H1 (cell line): ENCODE measurements around the gene BCL2L12. TPM values are rescaled to one million over a fixed set of nuclear protein-coding genes. Genes with fewer than 3 reads are reported as not detected.
A peak's percentile ranks its signal among the peaks of the same experiment; 100 is the strongest.

Experiments
- CEBPB ChIP-seq: IDR thresholded peaks from 2 replicates; pipeline ENCODE4 v1.6.1; 2012; ENCODE audit warnings: low read depth, low read length
- EP300 ChIP-seq, 2 experiments: IDR thresholded peaks; 1 replicate in 1 of 2; 2 replicates in 1 of 2; pipeline ENCODE4 v1.6.1; 2011 to 2012; ENCODE audit warnings: low read depth in 2 of 2, low read length in 2 of 2, mild to moderate bottlenecking in 2 of 2, borderline replicate concordance in 1 of 2, inconsistent platforms in 1 of 2, moderate library complexity in 1 of 2
- HDAC6 ChIP-seq: IDR thresholded peaks from one replicate; pipeline ENCODE4 v1.7.1; 2012; ENCODE audit warnings: low read depth, mild to moderate bottlenecking, inconsistent platforms, low read length, moderate library complexity
- NANOG ChIP-seq: IDR thresholded peaks from 2 replicates; pipeline ENCODE4 v1.6.1; 2011; ENCODE audit warnings: low read length, low read depth, mild to moderate bottlenecking, inconsistent platforms; ENCODE audit not compliant: insufficient read depth, poor library complexity, severe bottlenecking
- POLR2A ChIP-seq, 2 experiments: IDR thresholded peaks; 1 replicate in 1 of 2; 2 replicates in 1 of 2; pipeline ENCODE4 v1.6.1; 2011; ENCODE audit warnings: low read depth in 2 of 2, low read length in 2 of 2, mild to moderate bottlenecking in 2 of 2; ENCODE audit errors: control extremely low read depth in 1 of 2
- POLR2AphosphoS5 ChIP-seq: IDR thresholded peaks from 2 replicates; pipeline ENCODE4 v1.6.1; 2011; ENCODE audit warnings: low read depth, low read length
- RAD21 ChIP-seq, 2 experiments: IDR thresholded peaks in 1 of 2; conservative IDR thresholded peaks in 1 of 2; 2 replicates each; pipeline ENCODE4 v1.6.1; 2011; ENCODE audit warnings: low read depth in 2 of 2, low read length in 2 of 2, improper control_type of control experiment in 1 of 2, inconsistent platforms in 1 of 2, mild to moderate bottlenecking in 1 of 2, moderate library complexity in 1 of 2
- SIN3A ChIP-seq, 2 experiments: IDR thresholded peaks in 1 of 2; conservative IDR thresholded peaks in 1 of 2; 2 replicates each; pipeline ENCODE4 v1.6.1; 2011 to 2012; ENCODE audit warnings: low read length in 2 of 2, improper control_type of control experiment in 1 of 2, low read depth in 1 of 2, mild to moderate bottlenecking in 1 of 2
- TAF1 ChIP-seq: IDR thresholded peaks from 2 replicates; pipeline ENCODE4 v1.6.1; 2011; ENCODE audit warnings: mild to moderate bottlenecking, low read depth, low read length
- polyA plus RNA-seq, 7 experiments: library from polyadenylated mRNA; depleted of rRNA in 3 of 7; stranded (reverse) in 5 of 7; unstranded in 2 of 7; fragments of >200 nt in 5 of 7; fragments of 200-250 nt in 2 of 7; gene quantifications; 1 replicate in 5 of 7; 2 replicates in 1 of 7; 4 replicates in 1 of 7; pipeline versions ENCODE4 v1.2.1 to v1.2.3, GENCODE V29; 2011 to 2013; ENCODE audit warnings: missing spikeins in 2 of 7, mixed read lengths in 2 of 7
- total RNA-seq: library from RNA; stranded (reverse); fragmentation: NEBNext Ultra II Directional; extraction: Animal tissue kit (Norgen Biotek cat#: 25700); gene quantifications from 2 replicates; pipeline ENCODE4 v1.2.1, GENCODE V29; 2021
- TF ChIP-seq, protein P1 (sequence below): IDR thresholded peaks from 2 replicates; pipeline ENCODE4 v1.6.1; 2012; ENCODE audit warnings: inconsistent platforms
- TF ChIP-seq, protein P2 (sequence below): IDR thresholded peaks from 2 replicates; pipeline ENCODE4 v1.6.1; 2012; ENCODE audit warnings: low read length, inconsistent platforms
- TF ChIP-seq, protein P3 (sequence below): IDR thresholded peaks from 2 replicates; pipeline ENCODE4 v1.6.1; 2011; ENCODE audit warnings: low read depth, mild to moderate bottlenecking, low read length; ENCODE audit not compliant: insufficient read depth

The BCL2L12 gene
- total and polyA plus RNA-seq, 2 of the 8 experiments (the other 6 are each of a cell fraction or from before 2014, with no cell fraction given): 126 to 209 TPM

DNA sequence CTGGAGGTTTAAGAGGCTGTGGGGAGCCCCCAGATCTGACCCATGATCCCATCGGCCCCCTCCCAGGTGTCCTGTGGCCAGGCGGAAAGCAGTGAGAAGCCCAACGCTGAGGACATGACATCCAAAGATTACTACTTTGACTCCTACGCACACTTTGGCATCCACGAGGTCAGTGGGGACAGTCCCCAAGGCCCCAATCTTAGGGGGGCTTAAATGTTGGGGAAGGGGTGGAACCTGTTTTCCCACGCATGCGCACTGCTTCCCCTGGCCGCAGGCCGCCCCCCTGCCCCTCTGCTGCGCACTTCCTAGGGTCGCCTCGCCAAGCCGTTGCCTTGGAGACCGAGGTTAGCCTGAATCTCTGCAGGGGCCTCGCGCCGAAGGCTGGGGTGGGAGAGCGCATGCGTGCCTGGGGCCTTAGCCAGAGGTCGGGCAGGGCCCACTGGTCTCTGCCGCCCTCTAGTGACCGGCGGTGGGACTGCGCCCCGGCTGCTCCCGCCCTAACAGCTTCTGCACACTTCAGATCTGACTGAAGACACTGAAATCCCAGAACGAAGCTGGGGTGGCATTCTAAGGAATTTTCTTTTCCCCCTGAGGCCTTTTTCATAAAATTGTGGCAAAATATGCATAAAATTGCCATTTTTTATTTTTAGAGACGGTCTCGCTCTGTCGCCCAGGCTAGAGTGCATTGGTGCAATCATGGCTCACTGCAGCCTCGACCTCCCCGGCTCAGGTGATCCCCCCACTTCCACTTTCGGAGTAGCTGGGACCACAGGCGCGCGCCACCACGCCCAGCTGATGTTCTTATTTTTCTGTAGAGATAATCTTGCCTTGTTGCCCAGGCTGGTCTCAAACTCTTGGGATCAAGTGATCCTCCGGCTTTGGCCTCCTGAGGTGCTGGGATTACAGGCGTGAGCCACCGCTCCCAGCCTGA, 15.0 kb downstream of the BCL2L12 start (continued):
- TF ChIP-seq SIN3A (conservative IDR thresholded peaks at IDR 0.05 in 1 of 2, IDR thresholded peaks at IDR 0.05 in 1 of 2; ENCODE audit: low read depth in 1 of 2, low read length in 2 of 2): peak; percentile 47 to 88; a peak in 3 of 4 replicates
- no peak for TF ChIP-seq NANOG
- TF ChIP-seq, protein P1, sequence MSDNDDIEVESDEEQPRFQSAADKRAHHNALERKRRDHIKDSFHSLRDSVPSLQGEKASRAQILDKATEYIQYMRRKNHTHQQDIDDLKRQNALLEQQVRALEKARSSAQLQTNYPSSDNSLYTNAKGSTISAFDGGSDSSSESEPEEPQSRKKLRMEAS: peak; percentile 68; the same call in 1 of the 2 replicates
- TF ChIP-seq RAD21 (IDR thresholded peaks at IDR 0.05 in 1 of 2, conservative IDR thresholded peaks at IDR 0.05 in 1 of 2; ENCODE audit: low read depth in 2 of 2, low read length in 2 of 2): peak; percentile 69 to 77
- TF ChIP-seq EP300 (IDR thresholded peaks at IDR 0.05; ENCODE audit: borderline replicate concordance in 1 of 2, low read depth in 2 of 2, low read length in 2 of 2): 0 out of 3 replicates have a peak, but pooled peaks of 1 of the 2 experiments have one; percentile 35
- no peak for TF ChIP-seq HDAC6
- no peak for TF ChIP-seq TAF1
- TF ChIP-seq, protein P2, sequence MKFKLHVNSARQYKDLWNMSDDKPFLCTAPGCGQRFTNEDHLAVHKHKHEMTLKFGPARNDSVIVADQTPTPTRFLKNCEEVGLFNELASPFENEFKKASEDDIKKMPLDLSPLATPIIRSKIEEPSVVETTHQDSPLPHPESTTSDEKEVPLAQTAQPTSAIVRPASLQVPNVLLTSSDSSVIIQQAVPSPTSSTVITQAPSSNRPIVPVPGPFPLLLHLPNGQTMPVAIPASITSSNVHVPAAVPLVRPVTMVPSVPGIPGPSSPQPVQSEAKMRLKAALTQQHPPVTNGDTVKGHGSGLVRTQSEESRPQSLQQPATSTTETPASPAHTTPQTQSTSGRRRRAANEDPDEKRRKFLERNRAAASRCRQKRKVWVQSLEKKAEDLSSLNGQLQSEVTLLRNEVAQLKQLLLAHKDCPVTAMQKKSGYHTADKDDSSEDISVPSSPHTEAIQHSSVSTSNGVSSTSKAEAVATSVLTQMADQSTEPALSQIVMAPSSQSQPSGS: no peak
- TF ChIP-seq, protein P3, sequence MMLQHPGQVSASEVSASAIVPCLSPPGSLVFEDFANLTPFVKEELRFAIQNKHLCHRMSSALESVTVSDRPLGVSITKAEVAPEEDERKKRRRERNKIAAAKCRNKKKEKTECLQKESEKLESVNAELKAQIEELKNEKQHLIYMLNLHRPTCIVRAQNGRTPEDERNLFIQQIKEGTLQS: 0 out of 2 replicates have a peak, but pooled peaks have one; percentile 8
- no peak for TF ChIP-seq CEBPB
- TF ChIP-seq POLR2AphosphoS5: peak; percentile 77; the same call in 1 of the 2 replicates
- TF ChIP-seq POLR2A (IDR thresholded peaks at IDR 0.05; ENCODE audit: control extremely low read depth in 1 of 2, low read depth in 2 of 2, low read length in 2 of 2): peak in 1 of 2 experiments; percentile 52; a peak in 1 of 3 replicates
